A673 (cell line): ENCODE results near the gene KPNA4. TPM values are rescaled to one million over a fixed set of nuclear protein-coding genes. Genes with fewer than 3 reads are reported as not detected.
A peak's percentile ranks its signal among the peaks of the same experiment; 100 is the strongest.

Source experiments
- BruUV-seq: library from RNA; stranded (reverse); fragments of 400-500 nt; replicated peaks from 2 replicates; lab custom pipeline; 2021; lab: Mats Ljungman, UMichigan
- CTCF ChIA-PET: fragments of 300-600 bp; sonication (Branson Sonifier 250); formaldehyde crosslinking; loops from one replicate; lab custom pipeline; 2022; ENCODE audit warnings: antibody characterized with exemption; lab: Charles Lee
- POLR2A ChIA-PET: fragments of 300-600 bp; sonication (Branson Sonifier 250); formaldehyde crosslinking; loops from one replicate; lab custom pipeline; 2022; ENCODE audit warnings: antibody characterized with exemption; ENCODE audit not compliant: low non-redundant PET; lab: Charles Lee
- DNase-seq: peaks from one replicate; pipeline ENCODE4 v3.0.0-alpha.2; 2015; ENCODE audit warnings: low spot score
- H3K27ac ChIP-seq: fragments of 200-600 bp; sonication (generic); 2 replicates; pipeline ENCODE4 v1.5.1; 2016; ENCODE audit warnings: mixed run types, low read depth, mild to moderate bottlenecking, mixed read lengths, antibody characterized with exemption, low read length; ENCODE audit not compliant: poor library complexity, severe bottlenecking
- H3K27me3 ChIP-seq: fragments of 200-600 bp; sonication (generic); replicated peaks from 2 replicates; pipeline ENCODE4 v1.6.1; 2017; ENCODE audit warnings: mixed run types, low read depth, mild to moderate bottlenecking, mixed read lengths, antibody characterized with exemption, low read length; ENCODE audit not compliant: insufficient read depth, poor library complexity
- H3K36me3 ChIP-seq: fragments of 200-600 bp; sonication (generic); 2 replicates; pipeline ENCODE4 v1.6.1; 2016; ENCODE audit warnings: mixed run types, mild to moderate bottlenecking, mixed read lengths, antibody characterized with exemption, low read length; ENCODE audit not compliant: insufficient read depth, poor library complexity, severe bottlenecking
- H3K4me1 ChIP-seq: fragments of 200-600 bp; sonication (generic); 2 replicates; pipeline ENCODE4 v1.6.1; 2017; ENCODE audit warnings: mixed run types, mild to moderate bottlenecking, mixed read lengths, antibody characterized with exemption, low read length; ENCODE audit not compliant: insufficient read depth, poor library complexity, severe bottlenecking
- H3K4me3 ChIP-seq: fragments of 200-600 bp; sonication (generic); 2 replicates; pipeline ENCODE4 v1.5.1; 2016; ENCODE audit warnings: low read depth, mixed run types, mild to moderate bottlenecking, mixed read lengths, low read length; ENCODE audit not compliant: poor library complexity, severe bottlenecking
- H3K9me3 ChIP-seq: fragments of 200-600 bp; sonication (generic); 2 replicates; pipeline ENCODE4 v1.6.1; 2016; ENCODE audit warnings: mixed run types, low read depth, mild to moderate bottlenecking, mixed read lengths, antibody characterized with exemption, low read length; ENCODE audit not compliant: poor library complexity, severe bottlenecking
- CTCF ChIP-seq: fragments of 300-800, 200-600 bp; sonication (generic); conservative IDR thresholded peaks from 2 replicates; pipeline ENCODE4 v1.5.1; 2017; ENCODE audit warnings: low read depth, mild to moderate bottlenecking, antibody characterized with exemption, low read length, moderate library complexity, mixed read lengths
- EZH2 ChIP-seq: fragments of 200-600 bp; sonication (generic); IDR thresholded peaks from 2 replicates; pipeline ENCODE4 v1.6.1; 2017; ENCODE audit warnings: borderline replicate concordance, low read depth, mild to moderate bottlenecking, mixed read lengths, antibody characterized with exemption, low read length; ENCODE audit not compliant: poor library complexity, severe bottlenecking
- intact Hi-C: fragments of 100-400 bp; cut with micrococcal nuclease; formaldehyde crosslinking; loops from one replicate; pipeline ENCODE4 v1.10.0; 2022; ENCODE audit not compliant: unreplicated experiment
- total RNA-seq: library from RNA; stranded (reverse); gene quantifications from 2 replicates; pipeline ENCODE4 v1.2.3, GENCODE V29; 2021

Gene KPNA4
- total RNA-seq, 1 experiment from 2014 or later: 88.5 TPM

GRCh38 chr3:160448845-160449635 lies 116.3 kb downstream of the KPNA4 start:
- H3K27me3 ChIP-seq: no peaks in the 10 kb centered on the region
- peak; percentile 26 for DNase-seq
- CTCF ChIA-PET: interaction anchor here (0.7 to 0.8 kb wide), 2 partner anchors 9 to 564 kb away, joined by 3 read pairs; no protein-coding TSS in a partner anchor
- BruUV-seq: TSS peak; percentile 69
- no peak for TF ChIP-seq EZH2
- TF ChIP-seq CTCF: no peak
- no peaks in the 10 kb centered on the region for H3K36me3 ChIP-seq
- H3K9me3 ChIP-seq: no peaks in the 10 kb centered on the region
- POLR2A ChIA-PET: no interaction called here
- no peaks in the 10 kb centered on the region for H3K4me1 ChIP-seq
- intact Hi-C loops: no loop called here
- peak overlapping the region; percentile 68 for H3K4me3 ChIP-seq
- H3K27ac ChIP-seq: peak overlapping the region; percentile 53

- intact Hi-C loops: no loop called here
- no peaks in the 10 kb centered on the region for H3K36me3 ChIP-seq
- TF ChIP-seq EZH2: no peak
- no peak for TF ChIP-seq CTCF
- no peaks in the 10 kb centered on the region for H3K4me1 ChIP-seq
- H3K4me3 ChIP-seq: peak overlapping the region; percentile 68
- H3K27ac ChIP-seq: no peak overlapping the region
- ChIA-PET POLR2A (no interaction called here), CTCF (no interaction called here)
- H3K9me3 ChIP-seq: no peaks in the 10 kb centered on the region
- BruUV-seq: no TSS peak
- no peaks in the 10 kb centered on the region for H3K27me3 ChIP-seq
- DNase-seq: no peak
Measured at GRCh38 chr3:160447544-160447943, 117.8 kb downstream of the KPNA4 start.

- POLR2A ChIA-PET: no interaction called here
- BruUV-seq: no TSS peak
- H3K27me3 ChIP-seq: no peaks in the 10 kb centered on the region
- no peaks in the 10 kb centered on the region for H3K9me3 ChIP-seq
- no peak overlapping the region for H3K27ac ChIP-seq
- TF ChIP-seq CTCF: no peak
- TF ChIP-seq EZH2: no peak
- intact Hi-C loops: no loop called here
- H3K4me1 ChIP-seq: no peaks in the 10 kb centered on the region
- DNase-seq: no peak
- CTCF ChIA-PET: interaction anchor here (0.7 kb wide), 1 partner anchor 20 kb away, joined by 4 read pairs; no protein-coding TSS in a partner anchor
- H3K36me3 ChIP-seq: no peaks in the 10 kb centered on the region
- no peak overlapping the region for H3K4me3 ChIP-seq
Measured at GRCh38 chr3:160446522-160447056, 118.8 kb downstream of the KPNA4 start.
